ENCODE data around the gene MEG3. TPM values are rescaled to one million over a fixed set of nuclear protein-coding genes. Genes with fewer than 3 reads are reported as not detected.

MEG3 gene
- total RNA-seq, 2 donors from 2014 or later, result 0.21 TPM; not detected in 1

- DNase-seq (no peak), ATAC-seq (no peak)
- peaks cover 72% of the 10 kb centered on the region for H3K27me3 Mint-ChIP-seq
- H3K4me3 Mint-ChIP-seq, result no peak overlapping the region
- no peak overlapping the region for H3K27ac Mint-ChIP-seq
- H3K9me3 ChIP-seq (ENCODE audit: control insufficient read depth, low read length, poor library complexity, severe bottlenecking), result no peaks in the 10 kb centered on the region
- peaks cover 4% of the 10 kb centered on the region for H3K36me3 Mint-ChIP-seq (ENCODE audit: low read depth)
- H3K4me1 Mint-ChIP-seq, result peaks cover 4% of the 10 kb centered on the region
Measured at GRCh38 chr14:100834794-100835547, 9.1 kb downstream of the MEG3 start.

GRCh38 chr14:100835548-100836310, 9.8 kb downstream of the MEG3 start:
- Mint-ChIP-seq H3K27me3 (peaks cover 75% of the 10 kb centered on the region), H3K27ac (no peak overlapping the region), H3K4me3 (no peak overlapping the region), H3K36me3 (ENCODE audit: low read depth) (peaks cover 4% of the 10 kb centered on the region), H3K4me1 (peaks cover 4% of the 10 kb centered on the region)
- no peak for ATAC-seq
- no peak for DNase-seq
- H3K9me3 ChIP-seq (ENCODE audit: control insufficient read depth, low read length, poor library complexity, severe bottlenecking), result no peaks in the 10 kb centered on the region

- H3K9me3 ChIP-seq (ENCODE audit: control insufficient read depth, low read length, poor library complexity, severe bottlenecking), result no peaks in the 10 kb centered on the region
- H3K4me1 Mint-ChIP-seq, result peaks cover 2% of the 10 kb centered on the region
- H3K36me3 Mint-ChIP-seq (ENCODE audit: low read depth), result peaks cover 3% of the 10 kb centered on the region
- no peak for DNase-seq
- peaks cover 74% of the 10 kb centered on the region for H3K27me3 Mint-ChIP-seq
- H3K27ac Mint-ChIP-seq, result no peak overlapping the region
- no peak for ATAC-seq
- H3K4me3 Mint-ChIP-seq, result no peak overlapping the region
Measured at GRCh38 chr14:100836311-100836805, 10.4 kb downstream of the MEG3 start.

- ATAC-seq, result no peak
Measured at GRCh38 chr14:100836941-100837804, 11.3 kb downstream of the MEG3 start.

GRCh38 chr14:100837805-100838350, 12.0 kb downstream of the MEG3 start:
- Mint-ChIP-seq H3K4me1 (no peaks in the 10 kb centered on the region), H3K27ac (no peak overlapping the region), H3K27me3 (peaks cover 68% of the 10 kb centered on the region), H3K36me3 (ENCODE audit: low read depth) (no peaks in the 10 kb centered on the region), H3K4me3 (no peak overlapping the region)
- no peaks in the 10 kb centered on the region for H3K9me3 ChIP-seq (ENCODE audit: control insufficient read depth, low read length, poor library complexity, severe bottlenecking)
- DNase-seq (no peak), ATAC-seq (no peak)

More at GRCh38 chr14:100836941-100837804, 11.3 kb downstream of the MEG3 start:
- Mint-ChIP-seq H3K27ac (no peak overlapping the region), H3K4me1 (no peaks in the 10 kb centered on the region), H3K27me3 (peaks cover 66% of the 10 kb centered on the region), H3K36me3 (ENCODE audit: low read depth) (no peaks in the 10 kb centered on the region), H3K4me3 (no peak overlapping the region)
- DNase-seq, result no peak
- H3K9me3 ChIP-seq (ENCODE audit: control insufficient read depth, low read length, poor library complexity, severe bottlenecking), result no peaks in the 10 kb centered on the region

GRCh38 chr14:100838493-100839314, 12.8 kb downstream of the MEG3 start:
- DNase-seq (no peak), ATAC-seq (no peak)
- no peaks in the 10 kb centered on the region for H3K36me3 Mint-ChIP-seq (ENCODE audit: low read depth)
- no peaks in the 10 kb centered on the region for H3K4me1 Mint-ChIP-seq
- no peak overlapping the region for H3K27ac Mint-ChIP-seq
- peaks cover 66% of the 10 kb centered on the region for H3K27me3 Mint-ChIP-seq
- peak overlapping the region; percentile 9 for H3K4me3 Mint-ChIP-seq
- H3K9me3 ChIP-seq (ENCODE audit: control insufficient read depth, low read length, poor library complexity, severe bottlenecking), result no peaks in the 10 kb centered on the region

- peaks cover 62% of the 10 kb centered on the region for H3K27me3 Mint-ChIP-seq
- H3K36me3 Mint-ChIP-seq (ENCODE audit: low read depth), result no peaks in the 10 kb centered on the region
- no peak overlapping the region for H3K27ac Mint-ChIP-seq
- ATAC-seq (no peak), DNase-seq (no peak)
- no peaks in the 10 kb centered on the region for H3K4me1 Mint-ChIP-seq
- no peaks in the 10 kb centered on the region for H3K9me3 ChIP-seq (ENCODE audit: control insufficient read depth, low read length, poor library complexity, severe bottlenecking)
- no peak overlapping the region for H3K4me3 Mint-ChIP-seq
Measured at GRCh38 chr14:100839315-100839585, 13.3 kb downstream of the MEG3 start.

GRCh38 chr14:100839681-100840111, 13.8 kb downstream of the MEG3 start:
- DNase-seq (no peak), ATAC-seq (no peak)
- Mint-ChIP-seq H3K36me3 (ENCODE audit: low read depth) (no peaks in the 10 kb centered on the region), H3K27me3 (peaks cover 58% of the 10 kb centered on the region), H3K4me3 (no peak overlapping the region), H3K27ac (no peak overlapping the region), H3K4me1 (no peaks in the 10 kb centered on the region)
- H3K9me3 ChIP-seq (ENCODE audit: control insufficient read depth, low read length, poor library complexity, severe bottlenecking), result no peaks in the 10 kb centered on the region

- ATAC-seq, result no peak
Measured at GRCh38 chr14:100840286-100841065, 14.6 kb downstream of the MEG3 start.

GRCh38 chr14:100841066-100841760, 15.3 kb downstream of the MEG3 start:
- peaks cover 46% of the 10 kb centered on the region for H3K27me3 Mint-ChIP-seq
- H3K9me3 ChIP-seq (ENCODE audit: control insufficient read depth, low read length, poor library complexity, severe bottlenecking), result no peaks in the 10 kb centered on the region
- H3K4me3 Mint-ChIP-seq, result no peak overlapping the region
- ATAC-seq, result no peak
- H3K27ac Mint-ChIP-seq, result no peak overlapping the region
- DNase-seq, result no peak
- H3K4me1 Mint-ChIP-seq, result no peaks in the 10 kb centered on the region
- no peaks in the 10 kb centered on the region for H3K36me3 Mint-ChIP-seq (ENCODE audit: low read depth)

More at GRCh38 chr14:100840286-100841065, 14.6 kb downstream of the MEG3 start:
- peaks cover 53% of the 10 kb centered on the region for H3K27me3 Mint-ChIP-seq
- no peak overlapping the region for H3K27ac Mint-ChIP-seq
- no peaks in the 10 kb centered on the region for H3K36me3 Mint-ChIP-seq (ENCODE audit: low read depth)
- no peak for DNase-seq
- no peak overlapping the region for H3K4me3 Mint-ChIP-seq
- no peaks in the 10 kb centered on the region for H3K9me3 ChIP-seq (ENCODE audit: control insufficient read depth, low read length, poor library complexity, severe bottlenecking)
- H3K4me1 Mint-ChIP-seq, result no peaks in the 10 kb centered on the region

- no peak overlapping the region for H3K4me3 Mint-ChIP-seq
- H3K27ac Mint-ChIP-seq, result no peak overlapping the region
- H3K36me3 Mint-ChIP-seq (ENCODE audit: low read depth), result no peaks in the 10 kb centered on the region
- ATAC-seq, result no peak
- no peaks in the 10 kb centered on the region for H3K4me1 Mint-ChIP-seq
- peaks cover 39% of the 10 kb centered on the region for H3K27me3 Mint-ChIP-seq
- H3K9me3 ChIP-seq (ENCODE audit: control insufficient read depth, low read length, poor library complexity, severe bottlenecking), result no peaks in the 10 kb centered on the region
- no peak for DNase-seq
Measured at GRCh38 chr14:100841761-100842403, 16.0 kb downstream of the MEG3 start.
